Omental fat pad (tissue), 4 donors: ENCODE measurements around the gene DEDD. TPM values are rescaled to one million over a fixed set of nuclear protein-coding genes. Genes with fewer than 3 reads are reported as not detected.

Source experiments
- ATAC-seq: fragments of 150-250 bp; one replicate; pipeline ENCODE4 v1.9.1; 2016; ENCODE audit warnings: mild to moderate bottlenecking, moderate library complexity; ENCODE audit not compliant: low FRiP score
- DNase-seq: peaks from one replicate; pipeline ENCODE4 v3.0.0-alpha.2; 2019; ENCODE audit warnings: low spot score
- CTCF ChIP-seq, 3 donors: fragments of 450-650 bp; IDR thresholded peaks; one replicate each; pipeline ENCODE4 v1.5.1; 2016 to 2017; ENCODE audit warnings: antibody characterized with exemption in 3 of 3, mild to moderate bottlenecking in 3 of 3, moderate library complexity in 2 of 3
- total RNA-seq, 4 donors: library from RNA; depleted of rRNA; stranded (reverse); fragments of >200 nt; gene quantifications; one replicate each; pipeline ENCODE4 v1.1.0, GENCODE V29; 2016

DEDD gene
- total RNA-seq, 4 donors from 2014 or later: 32.0 to 54.8 (median 43.1) TPM

GRCh38 chr1:161083748-161084596 lies 48.5 kb downstream of the DEDD start:
- no peak for TF ChIP-seq CTCF (IDR thresholded peaks at IDR 0.05)
- no peak for ATAC-seq
- no peak for DNase-seq

GRCh38 chr1:161082996-161083747 lies 49.3 kb downstream of the DEDD start:
- ATAC-seq: peak; percentile 84
- no peak for TF ChIP-seq CTCF (IDR thresholded peaks at IDR 0.05)
- peak; percentile 39 for DNase-seq

- ATAC-seq (no peak), DNase-seq (no peak)
- no peak for TF ChIP-seq CTCF (IDR thresholded peaks at IDR 0.05)
Observed at GRCh38 chr1:161082483-161082882, 50.0 kb downstream of the DEDD start.

GRCh38 chr1:161081519-161081918 lies 50.9 kb downstream of the DEDD start:
- no peak for DNase-seq
- ATAC-seq: no peak
- TF ChIP-seq CTCF (IDR thresholded peaks at IDR 0.05): no peak

GRCh38 chr1:161080441-161081405 lies 51.7 kb downstream of the DEDD start:
- ATAC-seq (no peak), DNase-seq (no peak)
- TF ChIP-seq CTCF (IDR thresholded peaks at IDR 0.05): no peak

GRCh38 chr1:161079436-161080110 lies 52.9 kb downstream of the DEDD start:
- ATAC-seq (no peak), DNase-seq (no peak)

More at GRCh38 chr1:161079436-161080110, 52.9 kb downstream of the DEDD start:
- no peak for TF ChIP-seq CTCF (IDR thresholded peaks at IDR 0.05)
